GM12892 (cell line): ENCODE data around the gene RTN4RL2.

Experiments
- POLR2A ChIP-seq: IDR thresholded peaks from 2 replicates; pipeline ENCODE4 v1.6.1; 2011; ENCODE audit warnings: low read depth, low read length, control low read depth
- POLR2AphosphoS5 ChIP-seq: IDR thresholded peaks from 2 replicates; pipeline ENCODE4 v1.6.1; 2011; ENCODE audit warnings: low read depth, low read length, control low read depth

- TF ChIP-seq POLR2AphosphoS5 (no peak), POLR2A (no peak)
Observed at GRCh38 chr11:57523419-57523818, 63.1 kb downstream of the RTN4RL2 start.
